HCT116 (cell line): ENCODE data around the gene CMC2.

Experiments
- ATF3 ChIP-seq: IDR thresholded peaks from 2 replicates; pipeline ENCODE4 v1.6.1; 2012
- EZH2 ChIP-seq: fragments of 200-600 bp; sonication (generic); IDR thresholded peaks from 2 replicates; pipeline ENCODE4 v1.6.1; 2017; ENCODE audit warnings: antibody characterized with exemption, mixed run types
- EZH2phosphoT487 ChIP-seq: fragments of 200-600 bp; IDR thresholded peaks from 2 replicates; pipeline ENCODE4 v1.6.1; 2018; ENCODE audit warnings: antibody characterized with exemption, borderline replicate concordance
- JUND ChIP-seq: IDR thresholded peaks from 2 replicates; pipeline ENCODE4 v1.6.1; 2012
- POLR2A ChIP-seq: IDR thresholded peaks from 2 replicates; pipeline ENCODE4 v1.7.0; 2011; ENCODE audit warnings: borderline replicate concordance; ENCODE audit not compliant: insufficient read depth, insufficient read length; ENCODE audit errors: extremely low read depth
- RAD21 ChIP-seq: IDR thresholded peaks from 2 replicates; pipeline ENCODE4 v1.6.1; 2012; ENCODE audit warnings: low read depth, mild to moderate bottlenecking
- REST ChIP-seq: IDR thresholded peaks from 2 replicates; pipeline ENCODE4 v1.6.1; 2012; ENCODE audit warnings: low read depth
- SRF ChIP-seq: IDR thresholded peaks from 2 replicates; pipeline ENCODE4 v1.6.1; 2012; ENCODE audit warnings: low read depth
- ZNF274 ChIP-seq: fragments of 200-500 bp; sonication (Bioruptor generic); IDR thresholded peaks from 2 replicates; pipeline ENCODE4 v1.6.1; 2014; ENCODE audit warnings: mild to moderate bottlenecking, low read depth, low read length, inconsistent platforms
- TF ChIP-seq, protein P1 (sequence below), 3 experiments: fragments of 200-600 bp in 1 of 3; sonication (generic) in 1 of 3; IDR thresholded peaks in 2 of 3; conservative IDR thresholded peaks in 1 of 3; 2 replicates each; pipeline ENCODE4 v1.5.1; 2012 to 2017; ENCODE audit warnings: low read depth in 2 of 3, low read length in 2 of 3, antibody characterized with exemption in 1 of 3, borderline replicate concordance in 1 of 3, control low read depth in 1 of 3, mild to moderate bottlenecking in 1 of 3, mixed read lengths in 1 of 3, mixed run types in 1 of 3, moderate library complexity in 1 of 3; ENCODE audit not compliant: insufficient read depth in 1 of 3

DNA sequence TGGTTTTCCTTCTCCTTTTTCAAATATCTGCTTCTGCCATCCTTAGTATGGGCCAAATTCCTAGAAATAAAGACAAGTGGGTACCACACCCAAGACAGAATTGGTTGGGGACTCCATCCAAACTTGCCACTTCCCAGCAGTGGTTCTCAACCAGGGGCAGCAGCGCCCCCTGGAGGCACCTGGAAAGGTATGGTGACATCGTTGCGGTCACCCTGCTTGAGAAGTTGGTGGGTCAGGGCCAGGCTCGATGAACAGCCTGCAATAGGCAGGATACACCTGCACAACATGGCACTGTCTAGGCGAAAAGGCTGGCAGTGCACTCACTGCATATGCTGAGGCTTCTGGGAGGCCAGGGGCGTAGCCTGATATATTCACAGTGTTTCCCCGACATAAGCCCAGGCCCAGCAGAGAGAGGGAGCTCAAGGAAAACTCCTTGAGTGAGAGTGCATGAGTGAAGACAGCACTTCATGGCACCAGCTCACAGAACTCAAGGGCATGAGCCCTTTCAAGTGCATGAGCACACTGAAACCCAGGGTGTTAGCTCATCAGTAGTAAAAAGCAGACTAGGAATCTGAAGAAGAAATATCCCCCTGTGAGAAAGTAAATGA lies 57.7 kb downstream of the CMC2 start:
- TF ChIP-seq, protein P1, sequence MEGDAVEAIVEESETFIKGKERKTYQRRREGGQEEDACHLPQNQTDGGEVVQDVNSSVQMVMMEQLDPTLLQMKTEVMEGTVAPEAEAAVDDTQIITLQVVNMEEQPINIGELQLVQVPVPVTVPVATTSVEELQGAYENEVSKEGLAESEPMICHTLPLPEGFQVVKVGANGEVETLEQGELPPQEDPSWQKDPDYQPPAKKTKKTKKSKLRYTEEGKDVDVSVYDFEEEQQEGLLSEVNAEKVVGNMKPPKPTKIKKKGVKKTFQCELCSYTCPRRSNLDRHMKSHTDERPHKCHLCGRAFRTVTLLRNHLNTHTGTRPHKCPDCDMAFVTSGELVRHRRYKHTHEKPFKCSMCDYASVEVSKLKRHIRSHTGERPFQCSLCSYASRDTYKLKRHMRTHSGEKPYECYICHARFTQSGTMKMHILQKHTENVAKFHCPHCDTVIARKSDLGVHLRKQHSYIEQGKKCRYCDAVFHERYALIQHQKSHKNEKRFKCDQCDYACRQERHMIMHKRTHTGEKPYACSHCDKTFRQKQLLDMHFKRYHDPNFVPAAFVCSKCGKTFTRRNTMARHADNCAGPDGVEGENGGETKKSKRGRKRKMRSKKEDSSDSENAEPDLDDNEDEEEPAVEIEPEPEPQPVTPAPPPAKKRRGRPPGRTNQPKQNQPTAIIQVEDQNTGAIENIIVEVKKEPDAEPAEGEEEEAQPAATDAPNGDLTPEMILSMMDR (IDR thresholded peaks at IDR 0.05 in 2 of 3, conservative IDR thresholded peaks at IDR 0.05 in 1 of 3; ENCODE audit: borderline replicate concordance in 1 of 3, insufficient read depth in 1 of 3, low read depth in 2 of 3, low read length in 2 of 3), result peak; percentile 65 to 99 (median 96); a peak in 5 of 6 replicates
- TF ChIP-seq EZH2, result no peak
- TF ChIP-seq RAD21, result peak; percentile 73
- TF ChIP-seq POLR2A, result no peak
- TF ChIP-seq JUND, result no peak
- TF ChIP-seq ZNF274, result no peak
- TF ChIP-seq SRF, result no peak
- TF ChIP-seq REST, result no peak
- no peak for TF ChIP-seq EZH2phosphoT487
- TF ChIP-seq ATF3, result no peak
